Activated CD8-positive, alpha-beta T cell treated with anti-CD3 and anti-CD28 coated beads for 36 hours (primary cell): Measurements from ENCODE around the gene SOBP. TPM values are rescaled to one million over a fixed set of nuclear protein-coding genes. Genes with fewer than 3 reads are reported as not detected.

Experiments used
- ATAC-seq: fragments of 200-7000 bp; cut with Tn5 transposase; one replicate; pipeline ENCODE4 v1.10.0; 2021; ENCODE audit warnings: mild to moderate bottlenecking, moderate library complexity
- CTCF ChIA-PET: fragments of 350-600 bp; sonication (Branson Sonifier 250); formaldehyde crosslinking; loops from one replicate; lab custom pipeline; 2021; ENCODE audit warnings: antibody characterized with exemption; lab: Charles Lee
- POLR2A ChIA-PET: fragments of 350-600 bp; sonication (Branson Sonifier 250); formaldehyde crosslinking; loops from one replicate; lab custom pipeline; 2021; ENCODE audit warnings: antibody characterized with exemption; lab: Charles Lee
- DNase-seq: peaks from one replicate; pipeline ENCODE4 v3.0.0-alpha.2; 2020
- H3K27ac Mint-ChIP-seq: one replicate; pipeline ENCODE4 v1.8.0; 2021; ENCODE audit warnings: mild to moderate bottlenecking, mixed read lengths
- H3K27me3 Mint-ChIP-seq: one replicate; pipeline ENCODE4 v1.8.0; 2021; ENCODE audit warnings: mixed read lengths
- H3K36me3 Mint-ChIP-seq: one replicate; pipeline ENCODE4 v1.8.0; 2021; ENCODE audit warnings: low read depth, mixed read lengths
- H3K4me1 Mint-ChIP-seq: one replicate; pipeline ENCODE4 v1.8.0; 2021; ENCODE audit warnings: low read depth, mixed read lengths
- H3K4me3 Mint-ChIP-seq: one replicate; pipeline ENCODE4 v1.8.0; 2021; ENCODE audit warnings: mild to moderate bottlenecking, moderate library complexity, mixed read lengths
- H3K9me3 Mint-ChIP-seq: one replicate; pipeline ENCODE4 v1.8.0; 2021; ENCODE audit warnings: mixed read lengths
- intact Hi-C: fragments of 100-400 bp; cut with micrococcal nuclease; formaldehyde crosslinking; loops from one replicate; pipeline ENCODE4 v1.10.0; 2022
- total RNA-seq, 2 experiments: library from RNA; stranded (reverse); gene quantifications; one replicate each; pipeline ENCODE4 v1.2.3, GENCODE V29; 2021
- TF ChIP-seq, protein P1 (sequence below): fragments of 200-600 bp; IDR thresholded peaks from one replicate; pipeline ENCODE4 v1.8.0; 2022; ENCODE audit warnings: antibody characterized with exemption, mild to moderate bottlenecking

Gene SOBP
- total RNA-seq, 2 experiments from 2014 or later = 0.77 to 1.1 TPM

DNA sequence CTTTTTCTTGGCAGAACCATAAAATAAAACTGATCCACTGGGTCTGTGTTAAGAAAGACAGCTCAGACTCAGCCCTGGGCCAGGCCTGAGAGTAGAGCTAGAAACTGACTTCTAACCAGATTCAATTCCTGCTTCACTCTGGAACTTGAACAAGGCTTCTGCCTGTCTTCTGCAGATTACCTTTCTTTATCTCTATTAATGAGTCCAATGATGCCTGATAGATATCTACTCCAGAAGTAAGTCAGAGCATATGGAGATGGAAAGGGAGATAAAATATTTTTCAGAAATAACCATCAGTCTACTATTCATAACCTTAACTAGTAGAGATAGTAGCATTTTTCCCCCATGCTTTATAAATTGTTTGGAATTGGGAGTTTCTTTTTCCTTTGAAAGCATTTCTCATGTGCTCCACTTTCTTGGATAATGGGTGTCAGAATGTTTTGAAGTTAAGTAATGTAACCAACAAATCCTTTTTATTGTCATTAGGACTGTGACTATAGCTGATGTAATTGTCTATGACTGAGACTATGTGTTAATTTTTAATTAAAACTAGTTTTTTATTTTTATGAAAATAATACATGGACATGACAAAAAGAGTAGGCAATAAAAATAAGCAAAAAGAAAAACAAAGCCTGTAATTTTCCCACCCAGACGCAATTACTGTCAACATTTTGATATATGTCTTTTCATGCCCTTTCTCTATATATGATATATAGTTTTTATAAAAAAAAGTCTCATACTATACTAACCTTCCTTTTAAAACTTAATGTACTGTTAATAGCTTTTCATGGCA, 7.2 kb downstream of the SOBP start:
- Mint-ChIP-seq H3K9me3 (no peaks in the 10 kb centered on the region), H3K27me3 (peaks cover 19% of the 10 kb centered on the region), H3K4me3 (no peak overlapping the region), H3K4me1 (no peaks in the 10 kb centered on the region), H3K36me3 (no peaks in the 10 kb centered on the region), H3K27ac (no peak overlapping the region)
- CTCF ChIA-PET = no interaction called here
- DNase-seq (no peak), ATAC-seq (no peak)
- TF ChIP-seq, protein P1, sequence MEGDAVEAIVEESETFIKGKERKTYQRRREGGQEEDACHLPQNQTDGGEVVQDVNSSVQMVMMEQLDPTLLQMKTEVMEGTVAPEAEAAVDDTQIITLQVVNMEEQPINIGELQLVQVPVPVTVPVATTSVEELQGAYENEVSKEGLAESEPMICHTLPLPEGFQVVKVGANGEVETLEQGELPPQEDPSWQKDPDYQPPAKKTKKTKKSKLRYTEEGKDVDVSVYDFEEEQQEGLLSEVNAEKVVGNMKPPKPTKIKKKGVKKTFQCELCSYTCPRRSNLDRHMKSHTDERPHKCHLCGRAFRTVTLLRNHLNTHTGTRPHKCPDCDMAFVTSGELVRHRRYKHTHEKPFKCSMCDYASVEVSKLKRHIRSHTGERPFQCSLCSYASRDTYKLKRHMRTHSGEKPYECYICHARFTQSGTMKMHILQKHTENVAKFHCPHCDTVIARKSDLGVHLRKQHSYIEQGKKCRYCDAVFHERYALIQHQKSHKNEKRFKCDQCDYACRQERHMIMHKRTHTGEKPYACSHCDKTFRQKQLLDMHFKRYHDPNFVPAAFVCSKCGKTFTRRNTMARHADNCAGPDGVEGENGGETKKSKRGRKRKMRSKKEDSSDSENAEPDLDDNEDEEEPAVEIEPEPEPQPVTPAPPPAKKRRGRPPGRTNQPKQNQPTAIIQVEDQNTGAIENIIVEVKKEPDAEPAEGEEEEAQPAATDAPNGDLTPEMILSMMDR = no peak
- intact Hi-C loops = no loop called here
- POLR2A ChIA-PET = no interaction called here

DNA sequence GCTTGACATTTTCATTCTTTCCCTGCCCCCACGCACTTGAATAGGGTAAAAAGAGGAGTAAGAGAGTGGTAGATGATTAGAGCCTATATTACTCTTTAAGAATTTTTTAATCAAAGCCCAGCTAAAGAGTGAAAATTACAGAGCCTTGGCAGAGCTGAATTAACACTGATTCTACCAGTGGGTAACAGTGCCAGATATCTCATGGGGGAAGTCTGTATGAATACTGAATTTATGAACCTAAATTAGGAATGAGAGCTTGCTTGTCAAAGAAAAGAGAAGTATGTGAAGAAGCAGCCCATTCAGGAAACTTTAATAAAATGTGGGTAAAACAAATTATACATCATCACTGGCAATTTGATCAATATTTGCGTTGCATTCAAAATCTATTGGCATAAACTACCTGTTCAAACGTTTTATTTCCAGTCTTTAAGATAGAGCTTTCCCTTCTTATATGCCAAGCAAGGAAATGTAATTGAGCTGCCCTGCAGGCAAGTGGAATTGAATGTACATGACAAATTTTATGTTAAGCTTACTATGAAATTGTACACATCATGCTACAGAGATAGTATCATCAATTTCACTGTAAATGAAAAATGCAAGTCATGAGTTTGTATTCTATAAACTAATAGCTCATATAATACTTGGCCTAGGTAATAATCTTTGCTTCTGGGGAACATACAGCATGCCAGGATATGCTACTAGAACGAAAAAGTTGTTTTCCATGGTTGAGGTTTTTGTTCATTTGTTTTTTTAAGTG, 14.5 kb downstream of the SOBP start:
- ATAC-seq (no peak), DNase-seq (no peak)
- Mint-ChIP-seq H3K27me3 (peaks cover 12% of the 10 kb centered on the region), H3K4me1 (no peaks in the 10 kb centered on the region), H3K9me3 (no peaks in the 10 kb centered on the region), H3K36me3 (no peaks in the 10 kb centered on the region), H3K4me3 (no peak overlapping the region), H3K27ac (no peak overlapping the region)
- CTCF ChIA-PET = interaction anchor here (1.3 kb wide), 1 partner anchor 11 kb away, joined by 3 read pairs; no protein-coding TSS in a partner anchor
- TF ChIP-seq, protein P1 = no peak
- intact Hi-C loops = no loop called here
- POLR2A ChIA-PET = interaction anchor here (0.8 kb wide), 1 partner anchor 46 kb away, joined by 3 read pairs; no protein-coding TSS in a partner anchor

DNA sequence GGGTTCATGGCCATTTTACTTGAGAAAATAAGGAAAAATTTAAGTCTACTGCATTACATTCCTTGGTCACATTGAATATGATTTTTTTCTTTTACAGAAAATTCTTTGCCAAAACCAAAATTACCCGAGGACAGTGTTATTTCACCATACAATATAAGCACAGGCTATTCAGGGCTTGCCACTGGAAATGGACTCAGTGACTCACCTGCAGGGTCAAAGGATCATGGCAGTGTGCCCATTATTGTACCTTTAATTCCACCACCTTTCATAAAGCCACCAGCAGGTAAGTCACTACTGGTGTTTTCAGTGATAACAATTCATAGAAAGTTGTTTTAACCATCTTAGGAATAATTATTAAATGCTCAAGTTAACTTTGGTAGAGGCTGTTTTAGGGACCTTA, 16.2 kb downstream of the SOBP start:
- ChIA-PET CTCF (no interaction called here), POLR2A (no interaction called here)
- no peaks in the 10 kb centered on the region for H3K4me1 Mint-ChIP-seq

DNA sequence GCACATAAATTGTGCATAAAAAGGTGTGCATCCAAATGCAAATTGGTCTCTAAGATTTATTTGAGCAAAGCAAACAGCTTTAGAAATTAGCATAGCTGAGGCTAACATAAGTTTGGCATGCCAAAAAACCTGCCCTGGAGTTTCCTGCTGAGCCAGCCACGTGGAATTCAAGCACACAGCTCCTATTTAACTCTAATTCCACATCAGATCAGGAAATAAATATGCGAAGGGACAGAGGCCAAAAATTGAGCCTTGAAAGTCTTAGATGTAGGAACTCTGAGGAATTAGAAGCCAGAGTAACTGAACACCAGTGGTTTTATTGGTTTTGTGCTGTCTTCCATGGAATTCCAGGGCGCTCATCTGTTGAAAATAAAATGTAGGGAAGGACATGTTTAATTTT, 19.6 kb downstream of the SOBP start:
- CTCF ChIA-PET = interaction anchor here (1.3 kb wide), 1 partner anchor 32 kb away, joined by 3 read pairs; no protein-coding TSS in a partner anchor
- no peak overlapping the region for H3K4me3 Mint-ChIP-seq

More for the DNA sequence above, 16.2 kb downstream of the SOBP start:
- intact Hi-C loops = no loop called here
- peaks cover 12% of the 10 kb centered on the region for H3K27me3 Mint-ChIP-seq
- no peaks in the 10 kb centered on the region for H3K9me3 Mint-ChIP-seq
- no peaks in the 10 kb centered on the region for H3K36me3 Mint-ChIP-seq
- H3K27ac Mint-ChIP-seq = no peak overlapping the region
- ATAC-seq (no peak), DNase-seq (no peak)
- TF ChIP-seq, protein P1 = no peak
- H3K4me3 Mint-ChIP-seq = no peak overlapping the region

More for the DNA sequence above, 19.6 kb downstream of the SOBP start:
- Mint-ChIP-seq H3K36me3 (no peaks in the 10 kb centered on the region), H3K4me1 (no peaks in the 10 kb centered on the region), H3K27me3 (peaks cover 1% of the 10 kb centered on the region), H3K27ac (no peak overlapping the region), H3K9me3 (no peaks in the 10 kb centered on the region)
- intact Hi-C loops = no loop called here
- POLR2A ChIA-PET = no interaction called here
- DNase-seq (no peak), ATAC-seq (no peak)
- TF ChIP-seq, protein P1 = no peak
